Measurements from ENCODE around the gene SLC39A9. TPM values are rescaled to one million over a fixed set of nuclear protein-coding genes. Genes with fewer than 3 reads are reported as not detected.

SLC39A9 gene, protein sequence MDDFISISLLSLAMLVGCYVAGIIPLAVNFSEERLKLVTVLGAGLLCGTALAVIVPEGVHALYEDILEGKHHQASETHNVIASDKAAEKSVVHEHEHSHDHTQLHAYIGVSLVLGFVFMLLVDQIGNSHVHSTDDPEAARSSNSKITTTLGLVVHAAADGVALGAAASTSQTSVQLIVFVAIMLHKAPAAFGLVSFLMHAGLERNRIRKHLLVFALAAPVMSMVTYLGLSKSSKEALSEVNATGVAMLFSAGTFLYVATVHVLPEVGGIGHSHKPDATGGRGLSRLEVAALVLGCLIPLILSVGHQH
- polyA plus RNA-seq (2012; ENCODE audit: low read depth, missing spikeins): 26.8 TPM

DNA sequence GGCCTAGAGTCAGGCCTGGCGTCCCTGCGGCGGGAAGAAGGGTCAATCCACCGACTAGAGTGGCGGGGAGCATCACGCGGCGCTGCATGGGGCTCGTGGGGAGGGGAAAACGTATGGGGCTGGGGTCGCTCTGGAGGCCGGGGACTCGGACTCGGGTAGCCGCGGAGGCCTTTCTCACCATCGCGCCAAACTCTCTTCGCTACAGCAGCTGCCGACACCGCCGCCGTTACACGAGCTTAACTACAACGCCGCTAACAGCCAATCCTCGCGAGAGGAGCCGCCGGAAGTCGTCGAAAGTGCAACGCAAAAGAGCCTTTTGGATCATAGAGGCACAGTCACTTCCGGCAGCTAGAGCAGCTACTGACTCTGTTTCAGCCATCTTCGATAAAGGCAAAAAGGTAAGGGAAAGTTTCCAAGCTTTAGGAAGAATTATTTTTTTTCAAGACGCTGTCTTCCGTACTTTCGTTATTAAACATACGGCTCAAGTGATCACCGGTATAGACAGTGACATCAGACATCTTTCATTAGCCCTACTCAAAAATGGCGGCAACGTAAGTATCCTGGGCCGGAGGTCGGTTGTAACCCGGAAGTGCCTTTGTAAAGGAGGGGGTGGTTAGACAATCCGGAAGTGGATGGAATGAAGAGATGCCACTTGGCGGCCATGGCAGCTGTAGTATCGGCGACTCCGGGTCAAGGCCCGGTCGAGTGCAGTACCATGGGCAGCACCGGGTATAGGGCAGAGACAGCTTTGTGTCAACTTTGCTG is at the start of gene SLC39A9, which contains the start of gene ERH:
Gene SLC39A9, plus strand, starts transcription at position 640 of the 765 bp plus-strand sequence. CDS start 678 bp downstream, outside the sequence.
Gene ERH, minus strand, starts transcription at position 247 of the 765 bp plus-strand sequence. Its CDS starts 66 bp downstream, at position 181.
- FAIRE-seq: peak; percentile 98

DNA sequence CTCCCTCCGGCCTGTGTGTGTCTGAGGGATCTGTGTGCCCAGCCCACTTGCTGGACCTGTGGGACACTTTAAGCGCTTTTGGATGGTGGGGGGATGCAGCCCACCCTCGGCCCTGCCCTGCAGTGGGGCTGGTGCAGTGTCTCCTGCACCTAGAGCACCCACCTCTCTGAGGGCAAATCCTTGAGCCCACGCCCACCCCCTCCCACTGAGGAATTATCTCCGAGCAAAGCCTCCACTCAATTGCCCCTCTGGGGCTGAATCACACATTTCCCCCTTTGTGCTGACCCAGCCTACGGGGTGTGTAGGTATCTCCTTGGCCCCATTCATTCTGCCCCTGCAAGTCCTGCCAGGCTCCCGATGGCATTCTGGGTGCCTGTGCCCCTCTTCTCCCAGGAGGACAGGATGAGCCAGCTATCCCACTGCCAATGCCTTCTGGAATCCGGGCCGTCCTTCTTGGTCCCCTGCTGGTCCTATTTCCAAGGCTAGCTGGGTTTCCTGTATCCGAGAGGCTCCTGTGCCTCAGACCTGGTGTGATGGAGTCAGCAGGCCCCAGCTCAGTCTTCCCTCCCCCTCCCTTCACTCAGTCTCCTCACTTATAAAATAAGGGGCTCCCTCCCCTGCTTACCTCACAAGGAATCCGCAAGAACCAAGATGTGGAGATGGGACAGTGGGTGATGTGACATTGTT is 49.3 kb upstream of the SLC39A9 start:
- TF ChIP-seq POU2F2 (IDR thresholded peaks at IDR 0.05; ENCODE audit: low read depth, low read length) (no peak), PAX5 (IDR thresholded peaks at IDR 0.05; ENCODE audit: insufficient read depth, low read length, severe bottlenecking) (no peak), SPI1 (IDR thresholded peaks at IDR 0.05; ENCODE audit: low read depth, low read length) (no peak), TAF1 (IDR thresholded peaks at IDR 0.05; ENCODE audit: low read depth, low read length) (no peak), POLR2A (IDR thresholded peaks at IDR 0.05; ENCODE audit: low read depth, low read length) (no peak), POLR2AphosphoS5 (IDR thresholded peaks at IDR 0.05; ENCODE audit: low read depth, low read length) (no peak)
- no peak for FAIRE-seq
- DNase-seq (ENCODE audit: insufficient read length, low spot score): no peak

More for the DNA sequence above, at the start of gene SLC39A9, which contains the start of gene ERH:
- peak; percentile 86 for TF ChIP-seq TAF1 (IDR thresholded peaks at IDR 0.05; ENCODE audit: low read depth, low read length)
- TF ChIP-seq SPI1 (IDR thresholded peaks at IDR 0.05; ENCODE audit: low read depth, low read length): peak; percentile 59
- peak; percentile 86 for TF ChIP-seq POLR2AphosphoS5 (IDR thresholded peaks at IDR 0.05; ENCODE audit: low read depth, low read length)
- TF ChIP-seq POLR2A (IDR thresholded peaks at IDR 0.05; ENCODE audit: low read depth, low read length): peak; percentile 90; the same call in 1 of the 2 replicates
- TF ChIP-seq PAX5 (IDR thresholded peaks at IDR 0.05; ENCODE audit: insufficient read depth, low read length, severe bottlenecking): no peak
- TF ChIP-seq POU2F2 (IDR thresholded peaks at IDR 0.05; ENCODE audit: low read depth, low read length): peak; percentile 42; the same call in 1 of the 2 replicates
- peak; percentile 66 for DNase-seq (ENCODE audit: insufficient read length, low spot score)

DNA sequence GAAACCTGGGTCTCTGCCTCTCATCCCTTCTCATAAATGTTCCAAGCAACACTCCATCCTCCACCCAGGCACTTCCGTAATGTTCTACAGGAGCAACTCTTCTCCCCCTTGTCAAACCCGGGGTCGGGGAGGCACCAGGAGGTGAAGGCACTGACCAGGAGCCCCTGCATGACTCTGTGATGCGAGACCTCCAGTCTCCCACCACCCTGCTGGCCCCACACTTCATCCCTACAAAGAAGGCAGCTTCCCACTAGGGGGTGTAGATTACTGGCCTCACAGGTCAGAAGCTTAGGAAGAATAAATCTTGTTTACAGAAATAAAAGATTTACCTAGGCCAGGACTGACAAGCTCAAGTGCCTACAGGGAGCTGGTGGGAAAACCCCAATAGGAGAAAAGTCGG is 47.6 kb upstream of the SLC39A9 start:
- DNase-seq (ENCODE audit: insufficient read length, low spot score): no peak
- no peak for FAIRE-seq
- TF ChIP-seq PAX5 (IDR thresholded peaks at IDR 0.05; ENCODE audit: insufficient read depth, low read length, severe bottlenecking): no peak
- TF ChIP-seq SPI1 (IDR thresholded peaks at IDR 0.05; ENCODE audit: low read depth, low read length): no peak
- TF ChIP-seq TAF1 (IDR thresholded peaks at IDR 0.05; ENCODE audit: low read depth, low read length): no peak
- no peak for TF ChIP-seq POLR2AphosphoS5 (IDR thresholded peaks at IDR 0.05; ENCODE audit: low read depth, low read length)
- no peak for TF ChIP-seq POLR2A (IDR thresholded peaks at IDR 0.05; ENCODE audit: low read depth, low read length)
- no peak for TF ChIP-seq POU2F2 (IDR thresholded peaks at IDR 0.05; ENCODE audit: low read depth, low read length)

DNA sequence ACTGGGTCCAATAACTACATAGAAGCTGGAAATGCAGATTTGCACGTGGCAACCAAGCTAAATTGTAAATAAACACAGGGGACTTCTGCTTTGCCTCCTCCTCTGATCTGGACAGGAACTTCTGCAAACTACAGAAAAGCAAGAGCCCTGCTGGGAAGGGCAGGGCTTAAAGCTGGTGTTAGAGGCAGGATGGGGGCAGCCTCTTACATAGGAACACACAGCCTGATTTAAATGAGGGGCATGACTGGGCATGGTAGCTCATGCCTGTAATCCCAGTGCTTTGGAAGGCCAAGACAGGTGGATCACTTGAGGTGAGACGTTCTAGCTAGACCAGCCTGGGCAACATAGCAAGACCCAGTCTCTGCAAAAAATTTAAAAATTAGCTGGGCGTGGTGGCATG is 47.1 kb upstream of the SLC39A9 start:
- DNase-seq (ENCODE audit: insufficient read length, low spot score) (no peak), FAIRE-seq (no peak)
- TF ChIP-seq PAX5 (IDR thresholded peaks at IDR 0.05; ENCODE audit: insufficient read depth, low read length, severe bottlenecking) (no peak), POLR2AphosphoS5 (IDR thresholded peaks at IDR 0.05; ENCODE audit: low read depth, low read length) (no peak), TAF1 (IDR thresholded peaks at IDR 0.05; ENCODE audit: low read depth, low read length) (no peak), SPI1 (IDR thresholded peaks at IDR 0.05; ENCODE audit: low read depth, low read length) (peak; percentile 9; the same call in 1 of the 2 replicates), POU2F2 (IDR thresholded peaks at IDR 0.05; ENCODE audit: low read depth, low read length) (no peak), POLR2A (IDR thresholded peaks at IDR 0.05; ENCODE audit: low read depth, low read length) (no peak)

DNA sequence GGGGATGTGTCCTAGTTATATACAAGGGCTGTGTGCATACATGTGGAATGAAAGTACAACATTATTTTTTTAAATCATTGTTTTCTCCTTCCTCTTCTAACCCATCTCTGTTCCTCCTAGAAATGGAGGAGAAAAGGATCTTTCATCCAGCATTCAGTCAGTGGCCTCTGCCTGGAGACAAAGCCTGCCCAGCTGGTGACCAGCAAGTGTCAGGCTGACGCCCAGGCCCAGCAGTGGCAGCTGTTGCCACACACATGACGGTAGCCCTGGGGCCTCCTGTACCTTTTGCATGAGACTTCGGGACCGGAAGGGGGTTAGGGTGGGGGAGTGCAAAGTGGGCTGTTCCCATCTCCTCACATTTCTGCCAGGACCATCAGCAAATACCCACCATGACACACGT is 46.6 kb upstream of the SLC39A9 start:
- FAIRE-seq: no peak
- DNase-seq (ENCODE audit: insufficient read length, low spot score): no peak
- no peak for TF ChIP-seq SPI1 (IDR thresholded peaks at IDR 0.05; ENCODE audit: low read depth, low read length)
- TF ChIP-seq POU2F2 (IDR thresholded peaks at IDR 0.05; ENCODE audit: low read depth, low read length): no peak
- TF ChIP-seq PAX5 (IDR thresholded peaks at IDR 0.05; ENCODE audit: insufficient read depth, low read length, severe bottlenecking): no peak
- no peak for TF ChIP-seq POLR2A (IDR thresholded peaks at IDR 0.05; ENCODE audit: low read depth, low read length)
- TF ChIP-seq POLR2AphosphoS5 (IDR thresholded peaks at IDR 0.05; ENCODE audit: low read depth, low read length): no peak
- TF ChIP-seq TAF1 (IDR thresholded peaks at IDR 0.05; ENCODE audit: low read depth, low read length): no peak

DNA sequence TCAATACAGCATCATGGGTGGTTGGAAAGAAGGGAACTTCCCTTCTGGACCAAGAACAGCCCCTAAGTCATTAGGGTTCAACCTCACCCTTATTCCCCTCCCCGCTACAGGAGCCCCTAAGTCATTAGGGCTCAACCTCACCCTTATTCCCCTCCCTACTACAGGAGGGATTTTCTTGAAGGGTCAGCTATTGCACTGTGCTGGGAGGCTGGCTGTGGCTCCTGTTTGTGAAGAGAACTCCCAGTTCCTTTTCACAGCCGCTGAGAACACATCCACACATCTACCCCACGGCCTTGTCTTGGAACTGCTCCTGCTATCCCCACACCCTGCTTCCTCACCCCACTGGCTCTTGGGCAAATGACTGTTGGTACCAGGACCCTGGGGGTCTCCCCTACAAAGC is 45.3 kb upstream of the SLC39A9 start:
- DNase-seq (ENCODE audit: insufficient read length, low spot score) (no peak), FAIRE-seq (peak; percentile 84)
- no peak for TF ChIP-seq POU2F2 (IDR thresholded peaks at IDR 0.05; ENCODE audit: low read depth, low read length)
- TF ChIP-seq SPI1 (IDR thresholded peaks at IDR 0.05; ENCODE audit: low read depth, low read length): peak; percentile 61
- no peak for TF ChIP-seq POLR2AphosphoS5 (IDR thresholded peaks at IDR 0.05; ENCODE audit: low read depth, low read length)

DNA sequence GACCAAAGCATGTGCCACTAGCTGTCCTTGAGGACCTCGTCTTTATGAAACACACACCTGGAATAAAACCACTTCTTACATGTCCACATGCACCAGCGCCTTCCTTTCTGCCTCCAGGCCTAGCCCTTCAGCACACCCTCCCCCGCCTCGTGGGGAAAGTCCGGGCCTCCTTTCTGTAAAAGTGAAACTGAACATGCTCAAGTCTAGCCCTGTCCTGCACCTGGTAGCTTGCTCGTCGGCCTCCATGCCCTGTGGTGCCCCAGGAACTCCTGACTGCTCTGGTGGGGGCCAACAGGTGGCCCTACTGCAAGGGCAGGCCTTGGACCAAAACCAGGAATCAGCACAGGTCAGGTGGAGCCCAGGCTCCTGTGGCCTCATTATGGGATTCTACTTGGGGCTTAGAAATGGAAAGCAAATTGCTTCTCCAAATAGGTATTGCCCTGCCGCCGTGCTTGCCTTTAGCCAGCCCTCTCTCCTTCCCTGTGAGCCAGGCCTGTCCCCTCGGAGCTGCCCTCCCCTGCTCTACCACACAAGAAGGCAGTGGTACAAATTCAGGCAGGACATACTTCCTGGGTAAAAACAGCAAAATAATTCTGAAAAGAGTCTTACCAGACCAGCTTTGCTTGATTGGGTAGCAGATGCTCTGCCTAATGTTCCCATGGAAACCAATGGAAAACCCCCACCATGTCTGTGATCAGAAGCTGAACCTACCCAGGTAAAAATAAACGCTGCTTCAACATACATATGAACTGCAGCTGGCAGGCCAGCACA is 43.9 kb upstream of the SLC39A9 start:
- DNase-seq (ENCODE audit: insufficient read length, low spot score) (peak; percentile 89), FAIRE-seq (peak; percentile 97)
- 0 out of 2 replicates have a peak, but pooled peaks have one; percentile 52 for TF ChIP-seq TAF1 (IDR thresholded peaks at IDR 0.05; ENCODE audit: low read depth, low read length)
- TF ChIP-seq SPI1 (IDR thresholded peaks at IDR 0.05; ENCODE audit: low read depth, low read length): peak; percentile 23; the same call in 1 of the 2 replicates
- peak; percentile 45; the same call in 1 of the 2 replicates for TF ChIP-seq POLR2A (IDR thresholded peaks at IDR 0.05; ENCODE audit: low read depth, low read length)
- peak; percentile 76; the same call in 1 of the 2 replicates for TF ChIP-seq POU2F2 (IDR thresholded peaks at IDR 0.05; ENCODE audit: low read depth, low read length)
- TF ChIP-seq POLR2AphosphoS5 (IDR thresholded peaks at IDR 0.05; ENCODE audit: low read depth, low read length): peak; percentile 34; the same call in 1 of the 2 replicates
- TF ChIP-seq PAX5 (IDR thresholded peaks at IDR 0.05; ENCODE audit: insufficient read depth, low read length, severe bottlenecking): peak; percentile 80

DNA sequence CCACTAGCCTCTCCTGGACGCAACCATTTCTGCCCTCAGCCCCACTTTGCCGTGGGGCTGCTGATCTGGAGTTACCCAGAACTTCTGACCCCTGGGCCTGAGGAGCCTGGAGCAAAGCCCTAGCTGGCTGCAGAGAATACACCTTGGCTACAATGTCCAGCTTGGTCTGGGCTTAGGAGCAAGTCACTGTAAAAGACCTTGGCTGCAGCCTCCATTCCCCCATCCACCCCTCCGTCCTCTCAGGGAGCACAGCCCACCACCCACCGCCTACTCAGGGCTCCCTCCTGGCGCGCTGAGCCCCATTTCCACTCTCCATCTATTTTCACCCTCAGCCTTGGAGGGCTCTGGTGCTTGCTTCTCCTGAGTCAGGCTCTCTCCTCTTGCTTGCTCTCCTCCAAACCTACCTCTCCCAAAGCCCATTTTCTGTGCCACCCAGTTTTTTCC is 43.3 kb upstream of the SLC39A9 start:
- TF ChIP-seq POLR2A (IDR thresholded peaks at IDR 0.05; ENCODE audit: low read depth, low read length) (no peak; the same call in 1 of the 2 replicates), POU2F2 (IDR thresholded peaks at IDR 0.05; ENCODE audit: low read depth, low read length) (0 out of 2 replicates have a peak, but pooled peaks have one; percentile 49)
- DNase-seq (ENCODE audit: insufficient read length, low spot score): no peak
- FAIRE-seq: no peak
